Inferior parietal cortex (tissue), 1 donor: ENCODE results near the gene NRXN3.

Experiments used
- DNase-seq: peaks from one replicate; pipeline ENCODE4 v3.0.0-alpha.2; 2016; ENCODE audit errors: extremely low spot score

Gene NRXN3

GRCh38 chr14:78710963-78711362, 540.8 kb downstream of the NRXN3 start:
- no peak for DNase-seq

- no peak for DNase-seq
Observed at GRCh38 chr14:78713716-78714115, 543.5 kb downstream of the NRXN3 start.

GRCh38 chr14:78714711-78715110, 544.5 kb downstream of the NRXN3 start:
- no peak for DNase-seq

GRCh38 chr14:78721756-78722480, 551.7 kb downstream of the NRXN3 start:
- DNase-seq, result no peak

- DNase-seq, result no peak
Observed at GRCh38 chr14:78725086-78725485, 554.9 kb downstream of the NRXN3 start.

GRCh38 chr14:78737116-78737515, 566.9 kb downstream of the NRXN3 start:
- no peak for DNase-seq

GRCh38 chr14:78737601-78738000, 567.4 kb downstream of the NRXN3 start:
- DNase-seq, result no peak

- no peak for DNase-seq
Observed at GRCh38 chr14:78746086-78746595, 576.0 kb downstream of the NRXN3 start.

GRCh38 chr14:78747813-78748212, 577.6 kb downstream of the NRXN3 start:
- DNase-seq, result no peak

GRCh38 chr14:78752518-78753188, 582.5 kb downstream of the NRXN3 start:
- no peak for DNase-seq

GRCh38 chr14:78754059-78754458, 583.9 kb downstream of the NRXN3 start:
- DNase-seq, result no peak

GRCh38 chr14:78758333-78758732, 588.2 kb downstream of the NRXN3 start:
- peak; percentile 76 for DNase-seq

- no peak for DNase-seq
Observed at GRCh38 chr14:78762331-78762730, 592.2 kb downstream of the NRXN3 start.

- no peak for DNase-seq
Observed at GRCh38 chr14:78763746-78764145, 593.6 kb downstream of the NRXN3 start.

GRCh38 chr14:78764240-78764639, 594.1 kb downstream of the NRXN3 start:
- no peak for DNase-seq

GRCh38 chr14:78764645-78765044, 594.5 kb downstream of the NRXN3 start:
- no peak for DNase-seq

- no peak for DNase-seq
Observed at GRCh38 chr14:78767436-78767835, 597.3 kb downstream of the NRXN3 start.

- DNase-seq, result no peak
Observed at GRCh38 chr14:78782551-78782950, 612.4 kb downstream of the NRXN3 start.

GRCh38 chr14:78785265-78785664, 615.1 kb downstream of the NRXN3 start:
- peak; percentile 57 for DNase-seq

GRCh38 chr14:78788467-78789360, 618.5 kb downstream of the NRXN3 start:
- DNase-seq, result no peak

GRCh38 chr14:78790271-78790670, 620.1 kb downstream of the NRXN3 start:
- DNase-seq, result peak; percentile 53

GRCh38 chr14:78798757-78799156, 628.6 kb downstream of the NRXN3 start:
- no peak for DNase-seq
